ENCODE data around the gene GASK1A.

The GASK1A gene

GRCh38 chr3:43036621-43037423, 57.7 kb downstream of the GASK1A start:
- TF ChIP-seq POU6F1 (CRISPR knock-in tag; IDR thresholded peaks at IDR 0.05; ENCODE audit: borderline replicate concordance, low read depth) (no peak), BACH2 (CRISPR knock-in tag; IDR thresholded peaks at IDR 0.05; ENCODE audit: borderline replicate concordance) (no peak), ESRRG (CRISPR knock-in tag; IDR thresholded peaks at IDR 0.05) (no peak), CSRNP3 (CRISPR knock-in tag; IDR thresholded peaks at IDR 0.05) (no peak)
- no peak for ATAC-seq

- no peak for ATAC-seq
- no peak for TF ChIP-seq CSDC2 (CRISPR knock-in tag; IDR thresholded peaks at IDR 0.05)
- no peak for TF ChIP-seq GLIS3 (CRISPR knock-in tag; IDR thresholded peaks at IDR 0.05)
- TF ChIP-seq ARNTL (CRISPR knock-in tag; IDR thresholded peaks at IDR 0.05; ENCODE audit: borderline replicate concordance, low read depth) = no peak
- no peak for TF ChIP-seq ISL1 (CRISPR knock-in tag; IDR thresholded peaks at IDR 0.05)
- TF ChIP-seq ZNF8 (CRISPR knock-in tag; IDR thresholded peaks at IDR 0.05) = no peak
- no peak for TF ChIP-seq POU6F1 (CRISPR knock-in tag; IDR thresholded peaks at IDR 0.05; ENCODE audit: borderline replicate concordance, low read depth)
Observed at GRCh38 chr3:43038010-43038409, 58.9 kb downstream of the GASK1A start.

- no peak for TF ChIP-seq ARNTL (CRISPR knock-in tag; IDR thresholded peaks at IDR 0.05; ENCODE audit: borderline replicate concordance, low read depth)
- TF ChIP-seq CREB5 (CRISPR knock-in tag; IDR thresholded peaks at IDR 0.05; ENCODE audit: low read depth) = no peak
- TF ChIP-seq PPARA (CRISPR knock-in tag; IDR thresholded peaks at IDR 0.05; ENCODE audit: borderline replicate concordance) = no peak
- TF ChIP-seq ISL1 (CRISPR knock-in tag; IDR thresholded peaks at IDR 0.05) = no peak
- no peak for TF ChIP-seq BACH2 (CRISPR knock-in tag; IDR thresholded peaks at IDR 0.05; ENCODE audit: borderline replicate concordance)
- no peak for ATAC-seq
Observed at GRCh38 chr3:43041517-43041916, 62.4 kb downstream of the GASK1A start.

- no peak for ATAC-seq
- TF ChIP-seq GLIS3 (CRISPR knock-in tag; IDR thresholded peaks at IDR 0.05) (no peak), ZNF8 (CRISPR knock-in tag; IDR thresholded peaks at IDR 0.05) (no peak), BACH2 (CRISPR knock-in tag; IDR thresholded peaks at IDR 0.05; ENCODE audit: borderline replicate concordance) (no peak), ESRRG (CRISPR knock-in tag; IDR thresholded peaks at IDR 0.05) (no peak), ZFP30 (CRISPR knock-in tag; IDR thresholded peaks at IDR 0.05) (no peak), PPARA (CRISPR knock-in tag; IDR thresholded peaks at IDR 0.05; ENCODE audit: borderline replicate concordance) (no peak), ZC3H10 (CRISPR knock-in tag; IDR thresholded peaks at IDR 0.05) (no peak), RARB (CRISPR knock-in tag; IDR thresholded peaks at IDR 0.05) (no peak), TCF4 (CRISPR knock-in tag; IDR thresholded peaks at IDR 0.05; ENCODE audit: borderline replicate concordance) (no peak), OSR1 (CRISPR knock-in tag; IDR thresholded peaks at IDR 0.05) (no peak), CREB5 (CRISPR knock-in tag; IDR thresholded peaks at IDR 0.05; ENCODE audit: low read depth) (no peak), CSDC2 (CRISPR knock-in tag; IDR thresholded peaks at IDR 0.05) (no peak), PATZ1 (CRISPR knock-in tag; IDR thresholded peaks at IDR 0.05; ENCODE audit: borderline replicate concordance) (no peak), ISL1 (CRISPR knock-in tag; IDR thresholded peaks at IDR 0.05) (no peak), ZNF70 (CRISPR knock-in tag; IDR thresholded peaks at IDR 0.05) (no peak), ZNF565 (CRISPR knock-in tag; conservative IDR thresholded peaks at IDR 0.05; ENCODE audit: low read depth) (no peak), ZFP3 (CRISPR knock-in tag; IDR thresholded peaks at IDR 0.05) (no peak), CSRNP3 (CRISPR knock-in tag; IDR thresholded peaks at IDR 0.05) (no peak), POU6F1 (CRISPR knock-in tag; IDR thresholded peaks at IDR 0.05; ENCODE audit: borderline replicate concordance, low read depth) (no peak)
Observed at GRCh38 chr3:43043071-43043766, 64.1 kb downstream of the GASK1A start.

Data from SK-N-SH treated with all-trans-retinoic acid at 6 μM for 48 hours (cell line).